D341Med (cell line): ENCODE results near the gene GPRC5C.

ENCODE experiments used
- DNase-seq: peaks from one replicate; pipeline ENCODE4 v3.0.0; 2012; ENCODE audit warnings: low spot score

GPRC5C gene

DNA sequence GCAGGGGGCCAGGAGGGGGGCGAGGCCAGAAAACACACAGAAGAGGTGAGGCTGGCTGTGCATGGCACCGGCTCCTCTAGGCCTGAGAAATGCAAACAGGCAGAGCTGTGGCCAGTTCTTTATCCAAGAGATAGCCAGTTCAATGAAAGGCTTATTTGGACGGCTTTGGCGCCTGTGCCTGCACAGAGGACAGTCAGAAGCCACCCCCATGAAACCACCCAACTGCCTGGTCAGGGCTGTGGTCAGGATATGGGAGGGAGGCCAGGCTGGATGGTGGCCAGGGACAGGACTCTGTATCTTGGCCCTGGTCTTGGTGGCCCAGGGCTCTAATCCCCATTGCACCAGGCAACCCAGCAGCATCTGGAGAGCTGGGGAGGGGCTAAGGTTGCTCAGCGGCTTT is 24.5 kb upstream of the GPRC5C start:
- DNase-seq, result no peak

DNA sequence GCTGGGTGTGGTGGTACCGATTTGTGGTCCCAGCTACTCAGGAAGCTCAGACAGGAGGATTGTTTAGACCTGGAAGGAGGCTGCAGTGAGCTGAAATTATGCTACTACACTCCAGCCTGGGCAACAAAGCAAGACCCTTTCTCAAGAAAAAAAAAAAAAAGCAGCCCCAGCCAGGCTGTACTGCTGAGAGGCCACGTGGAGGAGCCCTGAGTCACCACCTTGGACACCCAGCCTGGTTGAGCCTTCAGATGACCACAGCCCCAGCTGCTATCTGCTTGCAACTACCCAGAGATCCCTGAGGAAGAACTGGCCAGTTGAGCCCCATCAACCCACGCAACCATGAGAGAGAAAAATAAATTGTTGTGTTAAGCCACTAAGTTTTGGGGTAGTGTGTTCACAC is 23.6 kb upstream of the GPRC5C start:
- DNase-seq, result no peak

DNA sequence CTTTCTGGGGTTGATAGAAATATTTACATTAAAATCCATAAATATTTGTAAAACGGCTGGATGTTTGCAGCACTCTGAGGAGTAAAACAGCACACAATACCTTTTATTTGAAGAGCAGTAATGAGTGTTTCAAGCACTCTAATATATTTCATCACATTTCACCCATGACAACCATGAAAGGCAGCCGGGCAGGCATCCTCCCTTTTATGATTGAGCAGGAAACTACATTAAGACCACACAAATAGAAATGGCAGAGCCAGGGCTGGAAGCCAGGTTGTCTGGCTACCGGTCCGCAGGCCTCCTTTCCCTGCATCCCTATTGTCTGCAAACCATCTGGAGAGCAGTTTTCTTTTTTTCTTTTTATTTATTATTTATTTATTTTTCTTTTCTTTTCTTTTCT is 23.1 kb upstream of the GPRC5C start:
- DNase-seq, result no peak

DNA sequence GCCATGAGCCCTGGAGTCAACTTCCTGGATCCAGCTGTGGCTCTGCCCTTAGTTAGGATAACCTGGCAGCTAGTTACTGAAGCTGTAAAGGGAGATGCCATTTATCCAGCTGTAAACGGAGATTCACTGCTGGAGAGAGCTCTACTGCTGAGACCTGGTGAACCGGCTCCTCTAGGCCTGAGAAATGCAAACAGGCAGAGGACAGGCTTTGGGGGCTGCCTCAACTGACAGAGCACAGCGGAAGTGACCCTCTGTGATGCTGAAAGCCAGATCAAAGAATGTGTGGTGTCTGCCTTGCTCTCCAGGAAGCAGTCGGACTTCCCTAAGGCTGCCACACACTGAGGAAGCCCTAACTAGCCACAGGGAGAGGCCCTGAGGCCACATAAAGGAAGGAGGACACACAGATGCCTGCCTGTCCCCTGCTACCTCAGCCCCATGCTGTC is 21.9 kb upstream of the GPRC5C start:
- no peak for DNase-seq

DNA sequence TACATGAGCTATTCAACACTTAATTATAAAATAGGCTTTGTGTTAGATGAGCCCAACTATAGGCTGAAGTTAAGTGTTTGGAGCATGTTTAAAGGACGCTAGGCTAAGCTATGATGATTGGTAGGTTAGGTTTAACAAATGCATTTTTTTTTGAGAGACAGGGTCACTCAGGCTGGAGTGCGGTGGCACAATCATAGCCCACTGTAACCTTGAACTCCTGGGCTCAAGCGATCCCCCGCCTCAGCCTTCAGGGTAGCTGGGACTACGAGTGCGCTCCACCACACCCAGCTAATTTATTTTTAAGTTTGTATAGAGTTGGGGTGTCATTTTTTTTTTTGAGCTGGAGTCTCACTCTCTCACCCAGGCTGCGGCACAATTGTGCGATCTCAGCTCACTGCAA is 19.3 kb upstream of the GPRC5C start:
- no peak for DNase-seq

DNA sequence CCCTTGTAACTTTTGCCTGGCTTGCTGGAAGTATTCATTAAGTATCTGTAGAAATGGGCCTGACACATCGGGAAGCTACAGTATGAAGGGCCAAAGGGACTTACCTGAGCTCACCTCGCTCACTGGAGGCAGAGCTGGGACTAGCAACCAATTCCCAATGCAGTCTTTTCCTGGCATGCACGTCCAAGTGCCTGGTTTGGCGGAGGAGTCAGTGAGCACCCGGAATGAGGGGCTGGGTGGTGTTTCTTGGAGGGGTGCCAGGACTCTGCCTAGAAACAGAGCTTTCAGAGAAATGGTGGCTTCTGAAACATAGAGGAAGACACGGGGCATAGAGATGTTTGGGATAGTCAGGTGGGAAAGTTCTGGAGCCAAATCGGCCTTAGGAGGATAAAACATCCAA is 18.4 kb upstream of the GPRC5C start:
- peak; percentile 27 for DNase-seq

DNA sequence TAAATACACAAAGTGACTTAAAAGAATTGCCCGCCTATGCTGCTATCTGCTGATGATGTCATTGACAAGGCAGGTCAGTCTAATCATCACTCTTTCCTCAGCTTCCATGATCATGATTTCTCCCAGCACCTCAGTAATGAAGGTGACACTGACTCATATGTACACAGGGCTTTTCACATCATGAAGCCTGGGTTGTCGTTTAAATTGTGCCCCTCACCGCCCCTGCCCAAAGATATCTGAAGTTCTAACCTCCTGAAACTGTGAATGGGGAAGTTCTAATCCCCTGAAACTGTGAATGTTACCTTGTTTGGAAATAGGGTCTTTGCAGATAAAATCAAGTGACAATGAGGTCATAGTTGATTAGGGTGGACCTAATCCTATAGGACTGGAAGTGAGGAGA is 17.4 kb upstream of the GPRC5C start:
- no peak for DNase-seq

DNA sequence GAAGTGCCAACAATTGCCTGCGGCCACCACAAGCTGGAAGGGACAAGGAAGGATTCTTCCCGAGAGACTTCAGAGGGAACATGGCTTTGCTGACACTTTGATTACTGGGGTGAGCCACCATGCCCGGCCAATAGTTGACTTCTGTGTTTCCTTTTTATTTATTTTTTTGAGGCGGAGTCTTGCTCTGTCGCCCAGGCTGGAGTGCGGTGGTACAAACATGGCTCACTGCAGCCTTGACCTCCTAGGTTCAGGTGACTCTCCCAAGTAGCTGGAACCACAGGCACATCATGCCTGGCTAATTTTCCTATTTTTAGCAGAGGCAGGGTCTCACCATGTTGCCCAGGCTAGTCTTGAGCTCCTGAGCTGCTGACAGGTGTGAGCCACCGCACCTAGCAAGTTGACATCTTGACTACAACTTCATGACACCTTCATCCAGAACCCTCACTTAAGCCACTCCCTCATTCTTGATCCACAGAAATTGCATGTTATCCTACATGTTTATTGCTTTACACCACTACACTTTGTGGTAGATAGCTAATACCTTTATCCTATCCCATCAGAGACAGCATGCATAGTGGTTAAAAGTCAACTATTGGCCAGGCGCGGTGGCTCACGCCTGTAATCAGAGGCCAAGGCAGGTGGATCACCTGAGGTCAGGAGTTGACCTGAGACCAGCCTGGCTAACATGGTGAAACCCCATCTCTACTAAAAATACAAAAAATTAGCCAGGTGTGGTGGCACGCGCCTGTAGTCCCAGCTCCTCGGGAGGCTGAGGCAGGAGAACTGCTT is 16.1 kb upstream of the GPRC5C start:
- no peak for DNase-seq

DNA sequence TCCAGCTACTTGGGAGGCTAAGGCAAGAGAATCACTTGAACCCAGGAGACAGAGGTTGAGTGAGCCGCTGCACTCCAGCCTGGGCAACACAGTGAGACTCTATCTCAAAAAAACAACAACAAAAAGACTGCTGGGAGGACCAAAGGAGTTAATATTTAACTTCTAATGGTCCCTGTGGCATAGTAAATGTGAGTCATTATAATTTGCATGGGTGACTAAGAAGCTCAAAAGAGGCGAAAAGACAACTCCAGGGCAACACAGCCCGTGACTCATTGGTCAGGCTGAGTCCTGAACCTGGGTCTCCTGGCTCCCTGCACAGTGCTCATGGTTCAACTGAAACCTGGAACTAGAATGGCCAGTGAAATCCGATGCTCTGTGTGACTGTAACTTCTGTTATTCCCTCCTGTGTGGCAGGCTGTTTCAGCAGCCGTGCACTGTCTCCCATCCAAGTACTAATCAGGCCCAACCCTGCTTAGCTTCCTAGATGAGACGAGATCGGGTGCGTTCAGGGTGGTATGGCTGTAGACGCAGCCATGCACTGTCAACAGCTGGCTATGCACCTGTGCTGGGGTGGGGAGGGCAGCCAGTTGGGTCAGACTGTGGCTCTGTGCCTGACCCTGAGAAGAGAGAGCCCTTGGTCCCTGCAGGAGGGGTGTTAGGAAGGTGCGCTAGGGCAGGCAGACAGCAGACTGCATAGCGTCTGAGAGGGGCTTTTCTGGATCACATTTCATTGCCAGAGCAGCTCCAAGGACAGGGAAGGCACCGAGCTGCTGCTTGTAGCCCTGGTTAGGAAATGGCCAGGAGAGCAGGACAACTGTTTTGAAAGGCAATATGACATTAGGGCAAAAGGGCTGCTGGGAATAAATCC is 14.5 kb upstream of the GPRC5C start:
- DNase-seq, result no peak

DNA sequence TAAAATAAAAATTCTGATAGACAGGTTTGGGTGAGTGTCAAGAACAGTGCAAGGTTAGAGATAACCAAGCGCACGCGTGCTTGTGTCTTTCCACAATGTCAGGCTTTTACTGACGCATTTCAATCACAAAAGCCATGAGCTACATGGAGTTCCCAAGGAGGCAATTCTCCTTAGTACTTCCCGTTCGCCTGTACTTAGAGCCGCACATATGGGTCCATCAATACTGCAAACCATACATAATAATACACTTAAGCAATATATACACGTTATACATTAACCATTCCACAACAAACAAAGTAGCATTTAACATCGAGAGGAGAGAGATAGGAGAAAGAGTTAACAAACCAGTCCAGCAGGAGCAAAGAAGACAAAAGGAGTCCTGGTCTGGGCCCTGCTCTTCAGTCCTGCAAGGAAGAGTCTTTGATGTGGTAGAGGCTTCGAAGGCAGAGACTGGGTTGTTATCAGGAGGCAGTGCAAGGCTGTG is 11.9 kb upstream of the GPRC5C start:
- no peak for DNase-seq

DNA sequence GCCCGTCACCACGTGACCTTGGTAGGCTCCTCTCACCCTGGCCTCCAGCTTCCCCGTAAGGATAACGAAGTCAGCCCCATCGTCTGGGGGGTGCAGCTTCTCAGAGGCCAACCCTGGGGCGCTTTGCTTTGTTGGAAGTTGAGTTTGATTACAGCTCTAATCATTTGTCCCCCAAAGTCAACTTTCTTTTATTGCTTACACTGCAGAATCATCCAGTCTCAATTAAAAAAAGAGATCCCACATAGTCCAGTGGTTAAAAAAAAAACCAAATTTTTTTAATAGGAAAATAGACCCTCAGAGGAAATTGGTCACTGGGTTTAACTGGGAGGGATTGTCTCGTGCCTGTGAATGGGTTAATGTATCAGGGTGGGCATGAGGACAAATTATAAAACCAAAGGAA is 7.8 kb upstream of the GPRC5C start:
- no peak for DNase-seq

DNA sequence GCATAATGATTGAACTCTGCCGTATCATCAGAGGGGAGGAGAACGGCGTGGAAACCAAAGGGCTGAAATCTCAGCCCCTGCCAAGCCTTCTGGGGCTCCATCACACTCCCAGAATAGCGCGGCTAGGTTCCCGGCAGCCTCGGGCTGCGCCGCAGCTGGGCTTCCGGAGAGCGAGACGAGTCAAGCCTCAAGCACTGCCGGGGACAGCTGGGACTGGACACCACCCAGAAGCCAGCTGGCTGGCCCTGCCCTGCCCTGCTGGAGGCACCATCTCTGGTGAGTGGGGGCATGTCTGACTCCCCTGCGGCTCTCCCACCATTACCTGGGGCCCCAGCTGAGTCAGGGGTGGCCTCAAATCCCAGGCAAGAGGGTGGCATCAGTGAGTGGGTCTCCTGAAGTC is 7.2 kb upstream of the GPRC5C start:
- peak; percentile 51 for DNase-seq

DNA sequence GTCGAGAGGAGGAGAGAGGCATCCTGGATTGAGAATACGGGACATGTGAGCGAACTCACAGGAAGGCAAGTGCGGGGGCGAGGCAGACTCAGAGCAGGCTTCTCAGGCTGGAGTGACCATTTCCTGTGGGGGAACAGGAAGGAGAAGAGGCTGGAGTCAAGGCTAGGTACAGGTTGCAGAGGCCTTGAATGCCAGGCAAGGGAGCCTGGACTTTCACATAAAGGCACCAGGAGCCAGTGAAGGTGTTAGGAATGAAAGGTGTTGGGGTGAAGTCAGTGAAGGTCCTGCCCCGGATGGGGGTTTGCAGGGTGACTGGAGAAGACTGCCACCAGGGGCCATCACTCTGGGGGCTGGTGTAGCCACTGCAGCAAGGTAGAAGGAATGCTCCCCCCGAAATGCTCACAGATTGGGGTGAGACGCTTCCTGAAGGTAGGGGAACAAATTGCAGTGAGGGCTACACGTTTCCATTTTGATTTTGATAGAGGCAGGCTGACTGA is 5.3 kb upstream of the GPRC5C start:
- DNase-seq, result no peak

DNA sequence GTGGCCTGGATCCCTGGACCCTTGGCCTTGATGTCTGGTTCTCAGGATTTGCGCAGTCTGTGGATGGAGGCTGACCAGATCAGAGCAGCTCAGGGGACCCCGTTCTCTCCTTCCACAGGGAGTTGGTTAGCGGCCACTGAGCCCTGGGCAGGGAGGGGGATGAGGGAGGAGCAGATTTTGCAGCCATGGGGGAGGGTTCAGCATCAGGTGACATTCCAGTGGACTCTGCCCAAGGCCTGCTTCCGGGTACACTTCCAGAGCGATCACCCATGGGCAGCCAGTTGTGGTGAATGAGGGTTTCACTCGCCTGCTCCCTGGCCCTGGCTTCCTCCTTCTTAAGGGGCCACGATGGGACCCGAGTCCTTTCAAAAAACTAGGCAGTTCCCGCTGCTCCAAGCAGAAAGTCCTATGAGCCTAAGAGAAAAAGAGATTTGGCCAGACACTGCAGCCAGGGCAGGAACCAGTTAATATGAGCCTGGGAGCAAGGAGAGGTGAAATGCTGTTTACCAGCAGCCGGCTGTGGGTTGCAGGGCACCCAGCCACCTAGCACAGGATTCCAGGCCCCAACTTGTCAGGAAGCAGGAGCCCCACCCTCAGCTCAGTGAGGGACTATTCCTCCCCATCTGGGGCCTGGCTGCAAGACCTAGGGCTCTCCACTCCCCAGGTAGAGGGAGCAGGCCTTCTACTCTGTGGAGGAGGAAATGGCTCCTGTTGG is 4.7 kb upstream of the GPRC5C start:
- no peak for DNase-seq

DNA sequence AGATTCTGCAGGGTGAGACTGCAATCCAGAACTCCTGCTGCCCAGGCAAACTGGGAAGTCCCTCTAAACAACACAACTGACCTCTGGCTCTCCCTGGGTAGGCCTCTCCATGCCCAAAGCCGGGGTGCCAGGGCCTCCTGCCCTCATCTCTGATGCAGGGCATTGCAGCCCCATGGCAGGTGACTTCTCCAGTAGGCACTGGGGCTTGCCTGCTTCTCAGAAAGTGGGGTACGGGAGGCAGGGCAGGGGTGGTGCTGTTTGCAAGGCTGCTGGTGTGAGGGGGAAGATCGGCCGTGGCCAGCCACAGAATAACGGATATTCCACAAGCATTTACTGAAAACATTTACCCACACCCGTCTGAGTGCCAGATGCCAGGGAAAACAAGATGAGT is 4.1 kb upstream of the GPRC5C start:
- no peak for DNase-seq

DNA sequence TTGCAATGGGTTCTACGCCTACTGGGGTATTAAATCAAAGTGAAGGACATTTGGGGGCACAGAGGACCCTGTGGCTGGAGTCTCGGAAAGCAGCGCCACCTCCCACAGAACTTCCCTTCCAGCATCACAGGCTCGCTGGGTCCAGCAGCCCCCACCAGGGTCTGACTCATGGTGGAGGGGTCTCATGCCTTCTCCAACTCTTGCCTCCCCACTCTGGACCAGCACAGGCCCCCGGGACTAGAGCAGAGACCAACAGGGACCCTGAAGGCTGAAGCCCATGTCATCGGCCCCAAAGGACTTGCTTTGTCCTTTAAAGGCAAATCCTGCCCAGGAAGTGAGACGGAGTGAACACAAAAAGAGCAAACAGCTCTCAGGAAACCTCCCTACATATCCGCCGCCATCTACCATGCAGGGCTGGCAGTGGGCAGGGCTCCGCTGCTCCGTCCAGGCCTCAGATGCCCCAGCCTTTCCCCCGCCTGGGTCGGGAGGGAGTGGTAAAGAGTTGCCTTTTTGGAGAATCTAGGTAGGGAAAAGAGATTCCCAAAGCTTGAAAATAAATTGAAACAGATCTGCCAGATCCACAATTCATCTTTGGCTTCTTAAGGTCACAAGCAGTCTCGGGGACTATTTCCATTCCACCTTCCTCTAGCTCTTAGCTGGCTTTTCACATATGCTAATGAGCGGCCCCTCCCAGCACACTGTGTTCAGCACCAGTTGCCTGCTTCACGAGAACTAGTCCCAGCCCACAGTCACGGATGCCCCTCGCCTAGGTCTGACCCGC is 2.1 kb upstream of the GPRC5C start:
- DNase-seq, result no peak

DNA sequence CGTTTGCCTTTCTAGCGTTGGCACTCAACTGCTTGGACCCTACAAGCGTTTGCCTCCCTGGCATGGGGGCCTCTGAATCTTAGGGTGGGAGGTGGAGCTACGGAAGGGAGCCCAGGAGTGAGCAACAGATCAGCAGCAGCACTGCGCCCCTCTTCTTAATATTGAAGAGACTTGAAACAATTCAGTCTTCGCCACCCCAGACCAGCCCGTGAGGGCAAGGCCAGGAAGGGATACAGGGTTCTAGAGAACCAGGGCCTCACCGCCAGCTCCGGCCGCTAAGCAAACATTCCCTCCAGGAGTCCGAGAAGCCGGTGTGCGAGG is 1.5 kb upstream of the GPRC5C start:
- no peak for DNase-seq

DNA sequence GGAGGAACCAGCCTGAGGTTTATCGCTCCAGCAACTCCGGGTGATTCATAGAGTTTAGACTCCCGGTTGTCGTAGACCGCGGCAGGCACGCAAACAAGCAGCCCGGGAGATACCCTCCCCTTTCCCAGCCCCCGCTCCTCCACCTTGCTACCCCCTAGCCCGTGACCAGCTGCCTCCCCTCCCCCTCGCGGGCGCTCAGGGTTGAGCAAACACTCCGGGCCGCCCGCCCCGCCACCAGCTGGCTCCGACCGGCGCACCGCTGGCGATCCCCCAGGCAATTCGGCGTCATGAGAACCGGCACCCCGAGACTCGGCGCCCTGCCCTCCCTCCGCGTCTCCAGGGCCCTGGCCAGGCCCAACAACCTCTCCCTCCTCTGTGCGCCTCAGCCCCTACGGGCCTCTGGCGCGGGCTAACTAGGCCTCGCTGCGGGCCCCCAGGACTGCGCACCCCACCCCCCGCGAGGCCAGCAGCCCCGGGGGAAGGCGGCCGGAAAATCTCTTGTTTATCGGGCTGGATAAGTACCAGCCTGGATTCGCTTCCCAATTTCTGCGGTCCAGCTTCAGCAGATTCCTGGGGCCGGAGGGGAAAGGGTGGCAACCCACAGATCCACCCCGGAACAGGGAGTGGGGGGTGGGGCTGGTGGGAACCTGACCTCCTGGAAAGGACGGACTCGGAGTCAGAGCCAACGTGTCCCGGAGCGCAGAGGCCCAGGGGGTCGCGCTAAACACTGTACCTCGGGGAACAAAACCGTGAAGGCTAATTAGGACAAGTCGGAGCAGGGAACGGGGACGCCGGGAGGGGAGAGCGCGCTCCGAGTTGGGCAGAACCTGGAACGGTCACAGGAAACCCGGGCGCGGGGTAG is 951 bp upstream of the GPRC5C start:
- peak; percentile 63 for DNase-seq

DNA sequence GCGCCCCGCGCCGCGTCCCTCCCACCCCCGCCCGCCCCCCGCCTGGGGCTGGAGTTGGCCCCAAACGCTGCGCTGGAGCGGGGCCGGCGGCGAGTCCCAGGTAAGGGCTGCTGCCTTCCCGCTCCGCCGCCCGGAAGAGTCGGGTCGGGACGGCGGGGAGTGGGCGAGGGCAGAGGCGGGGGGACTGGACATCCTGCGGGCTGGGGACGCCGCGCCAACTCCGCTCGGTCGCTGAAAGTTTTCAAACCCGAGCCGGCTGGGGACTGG is 469 bp downstream of the GPRC5C start:
- DNase-seq, result no peak

DNA sequence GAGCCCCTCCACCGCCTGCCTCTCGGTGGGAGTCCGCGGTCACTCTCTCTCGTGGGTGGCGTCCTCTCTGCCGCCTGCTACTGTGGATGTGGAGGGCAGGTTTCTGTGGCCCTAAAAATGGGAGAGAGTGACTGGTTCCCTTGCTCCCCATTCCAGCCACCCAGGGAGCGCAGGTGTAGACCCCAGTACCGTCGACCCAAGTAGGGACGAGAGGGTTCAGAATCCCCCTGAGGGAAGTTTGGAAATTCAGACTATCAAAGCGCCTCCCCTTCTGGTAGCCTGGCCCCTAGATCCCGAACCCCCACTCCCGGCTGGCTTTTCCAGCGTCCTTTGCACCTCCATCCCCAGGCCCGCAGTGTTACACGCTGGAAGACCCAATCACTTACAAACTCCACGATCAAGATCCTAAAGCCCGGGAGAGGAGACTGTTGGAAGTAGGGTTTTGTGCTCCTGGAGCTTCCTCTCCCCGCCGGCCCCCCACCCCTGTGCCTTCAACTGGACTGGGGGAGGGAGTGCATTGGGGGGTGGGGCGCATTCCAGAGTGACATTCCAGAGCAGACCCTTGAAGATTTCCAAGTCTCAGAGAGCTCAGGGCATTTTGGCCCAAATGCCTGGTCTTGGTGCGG is 991 bp downstream of the GPRC5C start:
- DNase-seq, result no peak
